A204.1 (cell line): Measurements from ENCODE around the gene VASH1.

ENCODE experiments used
- FAIRE-seq: peaks from 2 replicates; lab custom pipeline; 2012; peaks lifted over from hg19 to GRCh38; lab: Jason Lieb, UNC

VASH1 gene

GRCh38 chr14:76832503-76832988 lies 71.3 kb downstream of the VASH1 start:
- FAIRE-seq = no peak
